Cerebellar cortex (tissue), 1 donor: ENCODE results near the gene NLRC5.

Experiments
- DNase-seq: peaks from one replicate; pipeline ENCODE4 v3.0.0-alpha.2; 2015; ENCODE audit warnings: low spot score

The NLRC5 gene

DNA sequence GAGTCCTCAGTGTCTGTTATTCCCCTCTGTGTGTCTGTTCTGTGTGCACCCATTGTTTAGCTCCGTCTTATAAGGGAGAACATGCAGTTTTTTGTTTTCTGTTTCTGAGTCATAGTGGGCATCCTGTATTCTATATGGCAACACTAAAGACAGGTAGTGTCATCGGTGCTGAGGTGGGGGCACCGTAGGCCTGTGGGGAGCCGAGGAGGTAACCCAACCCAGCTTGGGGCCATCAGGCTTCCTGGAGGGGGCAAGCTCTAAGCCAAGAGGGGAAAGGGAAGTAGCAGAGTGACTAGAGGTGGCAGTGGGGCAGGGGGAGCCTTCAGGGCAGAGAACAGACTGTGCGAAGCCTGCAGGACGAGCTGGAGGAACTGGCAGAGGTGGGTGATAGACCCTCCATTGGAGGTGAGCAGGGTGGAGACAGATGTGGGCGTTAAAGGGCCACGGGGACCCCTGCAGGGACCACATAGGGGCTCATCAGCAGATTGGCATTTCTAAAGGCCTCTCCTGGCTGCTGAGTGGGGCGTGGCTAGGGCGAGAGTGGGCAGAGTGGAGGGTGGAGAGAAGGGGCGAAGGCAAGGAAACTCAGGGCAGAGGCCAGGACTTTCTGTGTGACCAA lies 139.5 kb downstream of the NLRC5 start:
- DNase-seq: no peak

DNA sequence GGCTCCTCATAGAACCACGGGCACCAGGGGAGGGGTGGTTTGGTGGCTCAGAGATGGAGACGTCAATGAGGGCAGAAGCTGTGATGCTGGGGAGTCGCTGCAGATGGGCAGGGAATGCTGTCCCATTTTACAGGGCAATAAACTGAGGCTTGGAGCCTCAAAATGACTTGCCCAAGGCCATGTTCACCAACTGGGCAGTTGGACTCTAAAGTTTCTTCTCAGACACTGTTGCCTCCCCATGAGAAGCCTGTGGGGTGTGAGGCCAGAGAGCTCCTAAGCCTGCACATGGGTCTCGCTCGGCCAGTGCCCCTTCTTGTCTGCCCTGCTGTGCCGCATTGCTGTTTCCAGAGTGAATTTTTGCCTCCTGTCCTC lies 141.6 kb downstream of the NLRC5 start:
- DNase-seq: no peak

GRCh38 chr16:57131351-57131970 lies 142.1 kb downstream of the NLRC5 start:
- DNase-seq: peak; percentile 13

GRCh38 chr16:57132470-57132869 lies 143.1 kb downstream of the NLRC5 start:
- no peak for DNase-seq

GRCh38 chr16:57133031-57133430 lies 143.7 kb downstream of the NLRC5 start:
- no peak for DNase-seq
